Mesenchymal stem cell (in vitro differentiated cells and primary cell): ENCODE data around the gene ARHGAP35.

Source experiments
- DNase-seq: peaks from one replicate; pipeline ENCODE4 v3.0.0-alpha.2; 2013
- H2AFZ ChIP-seq: one replicate; pipeline ENCODE4 v1.6.1; 2013; ENCODE audit warnings: low read depth, mild to moderate bottlenecking, control low read depth, inconsistent platforms, low read length, moderate library complexity
- H2AK5ac ChIP-seq: 2 replicates; pipeline ENCODE4 v1.6.1; 2013; ENCODE audit warnings: low read length, moderate library complexity, mild to moderate bottlenecking, inconsistent platforms; ENCODE audit not compliant: severe bottlenecking
- H2BK120ac ChIP-seq: one replicate; pipeline ENCODE4 v1.6.1; 2013; ENCODE audit warnings: low read depth, mild to moderate bottlenecking, inconsistent platforms, low read length, moderate library complexity
- H2BK12ac ChIP-seq, 2 experiments: one replicate each; pipeline ENCODE4 v1.6.1; 2013; ENCODE audit warnings: inconsistent platforms in 2 of 2, low read length in 2 of 2, mild to moderate bottlenecking in 2 of 2, moderate library complexity in 2 of 2, control low read depth in 1 of 2
- H2BK15ac ChIP-seq: one replicate; pipeline ENCODE4 v1.6.1; 2013; ENCODE audit warnings: mild to moderate bottlenecking, low read depth, inconsistent platforms; ENCODE audit not compliant: poor library complexity, severe bottlenecking
- H2BK5ac ChIP-seq: 2 replicates; pipeline ENCODE4 v1.6.1; 2013; ENCODE audit warnings: low read depth, mild to moderate bottlenecking, low read length, control low read depth, inconsistent platforms; ENCODE audit not compliant: poor library complexity, severe bottlenecking
- H3K14ac ChIP-seq, 2 experiments: one replicate each; pipeline ENCODE4 v1.6.1; 2013; ENCODE audit warnings: inconsistent platforms in 2 of 2, low read length in 2 of 2, control low read depth in 1 of 2, mild to moderate bottlenecking in 1 of 2, moderate library complexity in 1 of 2
- H3K18ac ChIP-seq, 2 experiments: one replicate each; pipeline ENCODE4 v1.6.1; 2013; ENCODE audit warnings: inconsistent platforms in 2 of 2, low read length in 2 of 2, control low read depth in 1 of 2, low read depth in 1 of 2, mild to moderate bottlenecking in 1 of 2
- H3K23ac ChIP-seq, 2 experiments: one replicate each; pipeline ENCODE4 v1.6.1; 2013; ENCODE audit warnings: inconsistent platforms in 2 of 2, low read length in 2 of 2, mild to moderate bottlenecking in 2 of 2, moderate library complexity in 2 of 2, control low read depth in 1 of 2
- H3K27ac ChIP-seq: 2 replicates; pipeline ENCODE4 v1.5.1; 2013; ENCODE audit warnings: mild to moderate bottlenecking, moderate library complexity, low read length, control low read depth, inconsistent platforms; ENCODE audit not compliant: poor library complexity, severe bottlenecking
- H3K27me3 ChIP-seq, 2 experiments: 2 replicates each; pipeline versions ENCODE4 v1.6.1 to v1.7.0; 2013; ENCODE audit warnings: low read length in 2 of 2, mild to moderate bottlenecking in 2 of 2, moderate library complexity in 2 of 2, control low read depth in 1 of 2, inconsistent platforms in 1 of 2; ENCODE audit not compliant: control insufficient read depth in 1 of 2, insufficient read depth in 1 of 2
- H3K36me3 ChIP-seq, 2 experiments: 2 replicates each; pipeline versions ENCODE4 v1.6.1 to v1.7.0; 2013; ENCODE audit warnings: low read length in 2 of 2, control low read depth in 1 of 2, inconsistent platforms in 1 of 2, low read depth in 1 of 2, mild to moderate bottlenecking in 1 of 2; ENCODE audit not compliant: insufficient read depth in 2 of 2, control insufficient read depth in 1 of 2
- H3K4ac ChIP-seq, 2 experiments: one replicate each; pipeline ENCODE4 v1.6.1; 2013; ENCODE audit warnings: inconsistent platforms in 2 of 2, low read length in 2 of 2, mild to moderate bottlenecking in 2 of 2, moderate library complexity in 2 of 2, control low read depth in 1 of 2, low read depth in 1 of 2
- H3K4me1 ChIP-seq: 2 replicates; pipeline ENCODE4 v1.6.1; 2013; ENCODE audit warnings: low read depth, low read length, control low read depth; ENCODE audit not compliant: control insufficient read depth, insufficient read depth
- H3K4me2 ChIP-seq: 2 replicates; pipeline ENCODE4 v1.6.1; 2013; ENCODE audit warnings: low read length, mild to moderate bottlenecking, inconsistent platforms; ENCODE audit not compliant: poor library complexity, severe bottlenecking
- H3K4me3 ChIP-seq, 2 experiments: 2 replicates each; pipeline versions ENCODE4 v1.5.1 to v1.7.0; 2013; ENCODE audit warnings: low read length in 2 of 2, mild to moderate bottlenecking in 2 of 2, control low read depth in 1 of 2, low read depth in 1 of 2; ENCODE audit not compliant: insufficient read depth in 1 of 2
- H3K79me1 ChIP-seq: replicated peaks from 2 replicates; pipeline ENCODE4 v1.6.1; 2013; ENCODE audit warnings: mild to moderate bottlenecking, control low read depth, low read length, inconsistent platforms; ENCODE audit not compliant: poor library complexity, severe bottlenecking
- H3K9ac ChIP-seq: 2 replicates; pipeline ENCODE4 v1.7.0; 2013; ENCODE audit warnings: mild to moderate bottlenecking, low read length, moderate library complexity
- H3K9me3 ChIP-seq: 2 replicates; pipeline ENCODE4 v1.7.0; 2013; ENCODE audit warnings: mild to moderate bottlenecking, low read length; ENCODE audit not compliant: control insufficient read depth
- H4K8ac ChIP-seq: one replicate; pipeline ENCODE4 v1.6.1; 2013; ENCODE audit warnings: inconsistent platforms, mild to moderate bottlenecking, low read length, moderate library complexity
- H4K91ac ChIP-seq: one replicate; pipeline ENCODE4 v1.6.1; 2013; ENCODE audit warnings: mild to moderate bottlenecking, low read length, inconsistent platforms
- WGBS: methylation state at CpG from one replicate; pipeline ENCODE4 v1.1.7; 2013; ENCODE audit warnings: mixed read lengths; 5-methylcytosine and 5-hydroxymethylcytosine counted together

The ARHGAP35 gene

DNA sequence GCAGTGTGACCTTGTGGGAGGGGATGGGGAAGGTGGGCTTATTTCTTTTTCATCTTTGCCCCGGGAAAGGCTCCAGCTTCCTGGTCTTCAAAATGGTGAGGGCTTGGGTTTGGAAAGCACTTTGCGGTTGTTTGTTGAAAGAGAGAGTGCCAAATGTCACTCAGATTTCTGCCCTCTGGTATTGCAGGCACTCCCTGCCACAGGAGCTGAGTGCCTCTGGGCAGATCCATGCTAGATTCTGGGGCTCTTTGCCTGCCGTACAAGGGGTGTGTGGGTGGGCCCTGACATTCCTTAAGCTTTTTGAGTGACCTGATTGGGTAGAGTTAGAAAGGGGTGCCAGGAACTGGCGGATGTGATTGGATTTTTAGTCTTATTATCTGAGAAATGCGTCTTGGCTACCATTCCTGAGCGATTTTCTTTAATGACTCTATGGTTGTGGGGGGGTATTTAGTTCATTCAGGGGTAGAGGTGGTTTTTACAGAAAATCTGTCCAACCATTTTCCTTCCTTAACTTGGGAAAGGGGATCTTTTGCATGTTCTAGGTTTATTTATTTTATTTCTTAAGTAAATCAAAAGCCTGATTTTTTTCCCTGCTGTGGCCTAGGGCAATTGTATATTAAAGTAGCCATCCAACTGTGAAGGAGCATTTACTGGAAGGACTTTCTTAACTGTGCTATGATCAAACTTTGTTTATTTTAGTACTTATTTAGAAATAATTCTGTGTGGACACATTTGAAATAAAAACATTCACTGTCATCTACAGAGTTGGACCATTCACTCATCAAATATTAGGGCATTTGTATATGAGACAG, 3.2 kb downstream of the ARHGAP35 start:
- Histone ChIP-seq H3K36me3 (no peaks in the 10 kb centered on the region), H3K9me3 (no peaks in the 10 kb centered on the region), H2BK15ac (no peak overlapping the region), H3K9ac (peak overlapping the region; percentile 93), H2AFZ (no peak overlapping the region), H2BK5ac (no peak overlapping the region), H3K14ac (no peak overlapping the region), H4K8ac (no peak overlapping the region), H3K4me3 (peak overlapping the region in 1 of 2 experiments; percentile 90), H2BK120ac (no peak overlapping the region), H4K91ac (no peak overlapping the region), H3K18ac (peak overlapping the region in 1 of 2 experiments; percentile 48), H3K4ac (no peak overlapping the region), H3K4me2 (peak overlapping the region; percentile 58), H3K79me1 (peaks cover under 1% of the 10 kb centered on the region), H3K4me1 (peaks cover 28% of the 10 kb centered on the region), H2AK5ac (no peak overlapping the region), H2BK12ac (no peak overlapping the region), H3K27me3 (no peaks in the 10 kb centered on the region), H3K23ac (no peak overlapping the region), H3K27ac (peak overlapping the region; percentile 39)
- DNase-seq, result peak; percentile 46
- 22% methylated on average over 6 of the region's 6 CpGs for WGBS

DNA sequence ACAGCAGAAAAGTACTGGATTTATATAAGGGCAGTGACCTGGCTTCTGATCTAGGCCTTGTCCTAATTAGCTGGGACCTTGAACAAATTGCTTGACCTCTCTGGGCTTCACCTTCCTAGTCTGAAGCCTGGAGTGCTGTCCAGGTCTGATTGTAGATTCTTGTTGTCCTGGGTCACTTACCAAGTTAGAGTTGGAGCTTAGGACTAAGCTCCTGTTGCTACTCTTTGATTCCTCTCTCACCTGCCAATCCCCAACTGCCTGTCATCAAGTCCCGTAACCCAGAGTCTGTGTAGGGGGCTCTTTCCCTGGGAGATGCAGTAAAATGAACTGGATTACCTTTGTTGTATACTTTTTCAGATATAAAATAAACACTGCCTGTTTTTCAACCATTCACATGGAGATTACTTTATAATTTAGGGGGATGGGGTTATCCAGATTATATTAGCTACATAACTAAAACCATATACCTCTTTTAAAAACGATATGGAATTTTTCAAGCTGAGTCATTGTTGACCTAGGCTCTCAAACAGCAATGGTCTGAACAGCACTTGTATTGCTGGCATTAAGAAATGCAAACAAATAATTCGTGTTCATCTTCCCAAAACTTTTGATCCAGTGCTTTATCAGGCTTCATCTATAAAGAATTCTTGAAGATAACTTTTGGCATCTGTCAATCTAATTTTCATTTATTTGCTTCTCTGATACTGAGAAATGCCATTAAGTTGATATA, 5.8 kb downstream of the ARHGAP35 start:
- Histone ChIP-seq H3K9me3 (no peaks in the 10 kb centered on the region), H4K8ac (no peak overlapping the region), H3K14ac (no peak overlapping the region), H3K23ac (no peak overlapping the region), H2BK120ac (no peak overlapping the region), H2BK15ac (no peak overlapping the region), H3K9ac (no peak overlapping the region), H3K18ac (no peak overlapping the region), H3K4me2 (no peak overlapping the region), H3K27me3 (no peaks in the 10 kb centered on the region), H3K4me3 (no peak overlapping the region), H3K4ac (no peak overlapping the region), H3K27ac (peak overlapping the region; percentile 43), H2BK12ac (no peak overlapping the region), H3K4me1 (peaks cover 28% of the 10 kb centered on the region), H2AK5ac (peak overlapping the region; percentile 93), H4K91ac (no peak overlapping the region), H2BK5ac (no peak overlapping the region), H2AFZ (no peak overlapping the region), H3K36me3 (no peaks in the 10 kb centered on the region), H3K79me1 (no peaks in the 10 kb centered on the region)
- DNase-seq, result no peak
- 7% methylated on average over 1 of the region's 3 CpGs for WGBS

DNA sequence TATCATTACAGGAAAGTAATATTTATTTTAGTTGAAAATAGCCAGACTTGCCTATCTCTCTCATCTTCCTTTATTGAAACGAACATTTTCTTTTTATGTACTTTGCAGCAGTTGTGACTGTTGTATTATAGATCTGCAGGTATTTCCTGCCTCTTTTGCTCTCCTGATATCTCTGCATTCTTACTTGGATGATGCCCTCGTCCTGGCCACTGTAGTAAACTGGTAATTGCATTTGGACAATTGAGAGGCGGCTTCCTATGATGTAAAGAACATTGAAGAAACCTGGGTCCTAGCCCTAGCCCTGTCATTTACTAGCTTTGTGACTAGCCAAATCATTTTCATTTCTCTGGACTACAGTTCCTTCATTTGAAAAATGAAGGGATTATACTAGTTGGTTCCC, 6.4 kb downstream of the ARHGAP35 start:
- Histone ChIP-seq H3K36me3 (no peaks in the 10 kb centered on the region), H4K8ac (no peak overlapping the region), H2BK15ac (no peak overlapping the region), H3K27ac (no peak overlapping the region), H3K9ac (no peak overlapping the region), H3K14ac (no peak overlapping the region), H3K4ac (no peak overlapping the region), H2BK12ac (no peak overlapping the region), H3K18ac (no peak overlapping the region), H2AK5ac (no peak overlapping the region), H3K27me3 (no peaks in the 10 kb centered on the region), H3K4me1 (peaks cover 28% of the 10 kb centered on the region), H3K23ac (no peak overlapping the region), H3K79me1 (no peaks in the 10 kb centered on the region), H3K4me2 (no peak overlapping the region), H2AFZ (no peak overlapping the region), H3K9me3 (no peaks in the 10 kb centered on the region), H2BK5ac (no peak overlapping the region), H2BK120ac (no peak overlapping the region), H3K4me3 (no peak overlapping the region), H4K91ac (no peak overlapping the region)
- 70% methylated on average over 2 of the region's 3 CpGs for WGBS
- no peak for DNase-seq

DNA sequence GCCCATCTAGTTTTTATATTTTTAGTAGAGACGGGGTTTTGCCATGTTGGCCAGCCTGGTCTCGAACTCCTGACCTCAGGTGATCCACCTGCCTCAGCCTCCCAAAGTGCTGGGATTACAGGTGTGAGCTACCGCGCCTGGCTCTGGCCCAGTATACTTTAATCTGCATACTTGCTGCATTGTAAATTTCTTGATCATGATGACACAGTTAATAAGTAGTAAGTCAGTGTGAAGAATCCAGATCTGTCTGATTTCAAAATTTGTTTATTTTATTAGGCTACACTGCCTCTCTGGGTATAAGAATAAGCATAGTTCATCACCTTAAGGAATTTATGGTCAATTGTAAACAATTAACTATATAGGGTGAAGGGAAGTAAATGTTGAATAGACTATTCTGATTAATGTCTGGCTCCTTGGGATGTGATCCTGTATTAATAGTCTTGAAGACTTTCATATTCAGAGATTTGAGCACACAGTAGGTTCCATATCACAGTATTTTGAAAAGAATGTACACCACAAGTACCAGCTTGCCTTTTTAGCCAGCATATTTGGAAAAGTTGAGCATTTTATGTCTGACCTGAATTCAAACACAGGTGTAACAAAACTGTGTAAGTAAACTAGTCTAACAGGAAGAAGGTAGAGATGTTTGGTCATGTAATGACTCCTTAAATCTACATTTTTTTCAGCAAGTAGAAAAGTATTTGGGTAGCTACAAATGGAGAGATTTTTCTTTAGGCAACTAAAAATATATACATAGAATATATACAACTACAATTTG, 7.4 kb downstream of the ARHGAP35 start:
- Histone ChIP-seq H3K4me2 (no peak overlapping the region), H3K36me3 (no peaks in the 10 kb centered on the region), H3K4ac (no peak overlapping the region), H2BK12ac (no peak overlapping the region), H4K91ac (no peak overlapping the region), H3K4me3 (no peak overlapping the region), H3K9me3 (no peaks in the 10 kb centered on the region), H3K4me1 (peaks cover 24% of the 10 kb centered on the region), H2BK120ac (no peak overlapping the region), H2BK15ac (no peak overlapping the region), H3K79me1 (peaks cover 3% of the 10 kb centered on the region), H2AFZ (no peak overlapping the region), H3K14ac (no peak overlapping the region), H3K27ac (no peak overlapping the region), H3K18ac (no peak overlapping the region), H3K27me3 (no peaks in the 10 kb centered on the region), H3K23ac (no peak overlapping the region), H4K8ac (no peak overlapping the region), H2AK5ac (no peak overlapping the region), H3K9ac (no peak overlapping the region), H2BK5ac (no peak overlapping the region)
- DNase-seq, result no peak
- 94% methylated on average over 2 of the region's 4 CpGs for WGBS
